Measurements from ENCODE around the gene LRRC75B. TPM values are rescaled to one million over a fixed set of nuclear protein-coding genes. Genes with fewer than 3 reads are reported as not detected.
A peak's percentile ranks its signal among the peaks of the same experiment; 100 is the strongest.

The LRRC75B gene
- total RNA-seq, 1 donor from 2014 or later: 32.5 TPM

GRCh38 chr22:24576778-24577177, 16.1 kb downstream of the LRRC75B start:
- no peak for TF ChIP-seq CTCF (IDR thresholded peaks at IDR 0.05; ENCODE audit: unreplicated experiment)
- Mint-ChIP-seq H3K27me3 (ENCODE audit: low read depth) (no peaks in the 10 kb centered on the region), H3K9me3 (peaks cover 4% of the 10 kb centered on the region), H3K27ac (peak overlapping the region; percentile 1), H3K36me3 (peaks cover 33% of the 10 kb centered on the region), H3K4me1 (peaks cover 22% of the 10 kb centered on the region), H3K4me3 (no peak overlapping the region)
- no peak for DNase-seq (ENCODE audit: low spot score in 2 of 2, unreplicated experiment in 2 of 2)

- Mint-ChIP-seq H3K9me3 (no peaks in the 10 kb centered on the region), H3K36me3 (peaks cover 45% of the 10 kb centered on the region), H3K27me3 (ENCODE audit: low read depth) (no peaks in the 10 kb centered on the region), H3K4me1 (no peaks in the 10 kb centered on the region), H3K4me3 (no peak overlapping the region), H3K27ac (no peak overlapping the region)
- TF ChIP-seq CTCF (IDR thresholded peaks at IDR 0.05; ENCODE audit: unreplicated experiment): no peak
- DNase-seq (ENCODE audit: low spot score in 2 of 2, unreplicated experiment in 2 of 2): no peak
Measured at GRCh38 chr22:24571266-24571665, 21.6 kb downstream of the LRRC75B start.

- DNase-seq (ENCODE audit: low spot score in 2 of 2, unreplicated experiment in 2 of 2): no peak
- Mint-ChIP-seq H3K36me3 (peaks cover 31% of the 10 kb centered on the region), H3K27me3 (ENCODE audit: low read depth) (no peaks in the 10 kb centered on the region), H3K9me3 (no peaks in the 10 kb centered on the region), H3K27ac (no peak overlapping the region), H3K4me1 (peaks cover 3% of the 10 kb centered on the region), H3K4me3 (no peak overlapping the region)
- no peak for TF ChIP-seq CTCF (IDR thresholded peaks at IDR 0.05; ENCODE audit: unreplicated experiment)
Measured at GRCh38 chr22:24567668-24568067, 25.2 kb downstream of the LRRC75B start.

- no peak for DNase-seq (ENCODE audit: low spot score in 2 of 2, unreplicated experiment in 2 of 2)
- H3K9me3 Mint-ChIP-seq: no peaks in the 10 kb centered on the region
Measured at GRCh38 chr22:24566899-24567511, 25.9 kb downstream of the LRRC75B start.

GRCh38 chr22:24565077-24565476, 27.8 kb downstream of the LRRC75B start:
- Mint-ChIP-seq H3K27me3 (ENCODE audit: low read depth) (no peaks in the 10 kb centered on the region), H3K9me3 (no peaks in the 10 kb centered on the region), H3K36me3 (peaks cover 26% of the 10 kb centered on the region), H3K4me1 (peaks cover 3% of the 10 kb centered on the region), H3K27ac (no peak overlapping the region), H3K4me3 (no peak overlapping the region)
- DNase-seq (ENCODE audit: low spot score in 2 of 2, unreplicated experiment in 2 of 2): no peak
- TF ChIP-seq CTCF (IDR thresholded peaks at IDR 0.05; ENCODE audit: unreplicated experiment): no peak

More at GRCh38 chr22:24566899-24567511, 25.9 kb downstream of the LRRC75B start:
- Mint-ChIP-seq H3K4me1 (peaks cover 3% of the 10 kb centered on the region), H3K27me3 (ENCODE audit: low read depth) (no peaks in the 10 kb centered on the region), H3K4me3 (no peak overlapping the region), H3K27ac (no peak overlapping the region), H3K36me3 (peaks cover 28% of the 10 kb centered on the region)
- no peak for TF ChIP-seq CTCF (IDR thresholded peaks at IDR 0.05; ENCODE audit: unreplicated experiment)
